Measurements from ENCODE around the gene S100A13.

The S100A13 gene

DNA sequence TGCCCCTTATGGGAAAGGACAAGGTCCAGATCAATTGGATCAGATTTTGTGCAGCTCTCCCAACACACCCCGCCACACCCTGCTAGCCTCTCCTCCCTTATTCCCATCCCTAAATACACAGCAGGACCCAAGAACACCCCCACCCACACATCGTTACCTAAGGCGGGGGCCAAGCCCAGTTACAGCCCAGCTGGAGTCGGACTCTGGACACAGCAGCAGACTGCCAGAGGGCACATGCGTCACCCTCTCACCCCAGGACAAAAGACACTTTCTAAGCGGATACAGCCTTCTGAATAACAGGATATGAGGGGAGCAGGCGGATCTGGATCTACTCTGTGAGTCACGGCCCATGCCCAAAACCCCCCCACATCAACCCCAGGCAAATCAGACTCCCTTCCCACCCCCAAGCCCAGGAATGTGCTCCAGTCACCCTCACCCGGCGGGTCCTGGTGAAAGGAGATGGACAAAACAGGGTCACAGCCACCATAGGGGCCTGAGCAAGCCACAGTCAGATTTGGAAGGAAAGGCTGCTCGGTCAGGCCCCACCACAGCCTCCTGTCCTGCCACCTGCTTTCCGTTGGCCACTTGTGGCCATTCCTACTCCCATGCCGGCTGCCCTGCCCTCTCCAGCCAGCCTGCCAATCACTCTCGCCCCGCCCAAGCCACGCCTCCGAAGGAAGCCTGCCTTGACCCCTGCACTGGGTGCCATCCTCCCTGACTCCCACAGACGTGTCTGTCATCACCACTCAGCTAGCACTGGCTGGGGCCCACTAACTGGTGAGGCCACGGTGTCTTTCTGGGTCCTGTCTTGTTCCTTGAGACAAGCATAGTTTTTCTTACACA, 18.3 kb downstream of the S100A13 start:
- intact Hi-C loops (cut with DNase I; ENCODE audit: low total_unique reads) = no loop called here

GRCh38 chr1:153608089-153608682, 19.1 kb downstream of the S100A13 start:
- Histone ChIP-seq H3K4me1 (peaks cover 0 to 53% (median 31%) of the 10 kb centered on the region in 4 donors), H3K9me3 (no peaks in the 10 kb centered on the region), H3K27me3 (no peaks in the 10 kb centered on the region), H3K27ac (peak overlapping the region; percentile 76 to 95), H3K4me3 (peak overlapping the region; percentile 36 to 50), H3K36me3 (peaks cover 13 to 32% (median 17%) of the 10 kb centered on the region in 3 donors)
- TF ChIP-seq, protein P1, sequence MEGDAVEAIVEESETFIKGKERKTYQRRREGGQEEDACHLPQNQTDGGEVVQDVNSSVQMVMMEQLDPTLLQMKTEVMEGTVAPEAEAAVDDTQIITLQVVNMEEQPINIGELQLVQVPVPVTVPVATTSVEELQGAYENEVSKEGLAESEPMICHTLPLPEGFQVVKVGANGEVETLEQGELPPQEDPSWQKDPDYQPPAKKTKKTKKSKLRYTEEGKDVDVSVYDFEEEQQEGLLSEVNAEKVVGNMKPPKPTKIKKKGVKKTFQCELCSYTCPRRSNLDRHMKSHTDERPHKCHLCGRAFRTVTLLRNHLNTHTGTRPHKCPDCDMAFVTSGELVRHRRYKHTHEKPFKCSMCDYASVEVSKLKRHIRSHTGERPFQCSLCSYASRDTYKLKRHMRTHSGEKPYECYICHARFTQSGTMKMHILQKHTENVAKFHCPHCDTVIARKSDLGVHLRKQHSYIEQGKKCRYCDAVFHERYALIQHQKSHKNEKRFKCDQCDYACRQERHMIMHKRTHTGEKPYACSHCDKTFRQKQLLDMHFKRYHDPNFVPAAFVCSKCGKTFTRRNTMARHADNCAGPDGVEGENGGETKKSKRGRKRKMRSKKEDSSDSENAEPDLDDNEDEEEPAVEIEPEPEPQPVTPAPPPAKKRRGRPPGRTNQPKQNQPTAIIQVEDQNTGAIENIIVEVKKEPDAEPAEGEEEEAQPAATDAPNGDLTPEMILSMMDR (IDR thresholded peaks at IDR 0.05) = no peak
- DNase-seq = no peak
- intact Hi-C loops (cut with DNase I; ENCODE audit: low total_unique reads) = no loop called here

More for the DNA sequence above, 18.3 kb downstream of the S100A13 start:
- peak overlapping the region; percentile 76 to 95 for H3K27ac ChIP-seq
- peaks cover 0 to 53% (median 35%) of the 10 kb centered on the region in 4 donors for H3K4me1 ChIP-seq
- no peaks in the 10 kb centered on the region for H3K9me3 ChIP-seq
- DNase-seq = peak; percentile 74 to 82
- H3K4me3 ChIP-seq = peak overlapping the region; percentile 36 to 50
- TF ChIP-seq, protein P1 (IDR thresholded peaks at IDR 0.05) = no peak
- H3K27me3 ChIP-seq = no peaks in the 10 kb centered on the region
- peaks cover 13 to 32% (median 17%) of the 10 kb centered on the region in 3 donors for H3K36me3 ChIP-seq

- Histone ChIP-seq H3K27ac (peak overlapping the region in 1 of 2 donors; percentile 95), H3K4me1 (peaks cover 0 to 53% (median 29%) of the 10 kb centered on the region in 4 donors), H3K9me3 (no peaks in the 10 kb centered on the region), H3K27me3 (no peaks in the 10 kb centered on the region), H3K4me3 (no peak overlapping the region), H3K36me3 (peaks cover 13 to 32% (median 17%) of the 10 kb centered on the region in 3 donors)
- TF ChIP-seq, protein P1 (IDR thresholded peaks at IDR 0.05) = no peak
- intact Hi-C loops (cut with DNase I; ENCODE audit: low total_unique reads) = no loop called here
- no peak for DNase-seq
Measured at GRCh38 chr1:153607381-153607780, 19.9 kb downstream of the S100A13 start.

DNA sequence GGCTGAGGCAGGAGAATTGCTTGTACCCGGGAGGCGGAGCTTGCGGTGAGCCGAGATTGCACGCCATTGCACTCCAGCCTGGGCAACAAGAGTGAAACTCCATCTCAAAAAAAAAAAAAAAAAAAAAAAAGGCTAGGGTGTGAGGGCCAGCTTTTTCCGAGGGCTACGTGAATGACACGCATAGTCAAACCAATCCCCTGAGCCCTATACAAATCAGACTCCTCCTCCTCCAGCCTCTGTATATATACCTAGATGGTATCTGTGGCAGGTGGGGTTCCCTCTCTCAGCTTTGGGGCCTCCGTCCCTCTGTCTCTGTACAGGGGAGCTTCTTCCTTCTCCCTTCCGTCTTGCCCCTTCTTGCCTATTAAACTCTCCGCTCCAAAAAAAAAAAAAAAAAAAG, 21.1 kb downstream of the S100A13 start:
- TF ChIP-seq, protein P1 (IDR thresholded peaks at IDR 0.05) = no peak
- peaks cover 0 to 44% (median 24%) of the 10 kb centered on the region in 4 donors for H3K4me1 ChIP-seq
- peaks cover 13 to 32% (median 17%) of the 10 kb centered on the region in 3 donors for H3K36me3 ChIP-seq
- no peak overlapping the region for H3K4me3 ChIP-seq
- intact Hi-C loops (cut with DNase I; ENCODE audit: low total_unique reads) = no loop called here
- no peak overlapping the region for H3K27ac ChIP-seq
- DNase-seq = no peak
- no peaks in the 10 kb centered on the region for H3K27me3 ChIP-seq
- H3K9me3 ChIP-seq = no peaks in the 10 kb centered on the region

- intact Hi-C loops (cut with DNase I; ENCODE audit: low total_unique reads) = no loop called here
- no peak overlapping the region for H3K27ac ChIP-seq
- no peak overlapping the region for H3K4me3 ChIP-seq
- TF ChIP-seq, protein P1 (IDR thresholded peaks at IDR 0.05) = no peak
- DNase-seq = no peak
- H3K27me3 ChIP-seq = no peaks in the 10 kb centered on the region
- H3K4me1 ChIP-seq = peaks cover 0 to 10% (median 2%) of the 10 kb centered on the region in 4 donors
- peaks cover 13 to 29% (median 17%) of the 10 kb centered on the region in 3 donors for H3K36me3 ChIP-seq
- no peaks in the 10 kb centered on the region for H3K9me3 ChIP-seq
Measured at GRCh38 chr1:153602749-153603148, 24.6 kb downstream of the S100A13 start.

Data from tibial artery (tissue), 4 donors.